HG03520 (cell line): Measurements from ENCODE around the gene DPF3.
"Not testable (repeated sequence)": the region's sequence is repeated elsewhere in the genome, so short reads cannot be mapped to it uniquely, and the experiment has no call there.

ENCODE experiments used
- ATAC-seq: cut with Tn5 transposase; IDR thresholded peaks from one replicate; pipeline ENCODE4 v1.9.1; 2021; ENCODE audit warnings: mild to moderate bottlenecking, moderate library complexity; ENCODE audit not compliant: unreplicated experiment

DPF3 gene

DNA sequence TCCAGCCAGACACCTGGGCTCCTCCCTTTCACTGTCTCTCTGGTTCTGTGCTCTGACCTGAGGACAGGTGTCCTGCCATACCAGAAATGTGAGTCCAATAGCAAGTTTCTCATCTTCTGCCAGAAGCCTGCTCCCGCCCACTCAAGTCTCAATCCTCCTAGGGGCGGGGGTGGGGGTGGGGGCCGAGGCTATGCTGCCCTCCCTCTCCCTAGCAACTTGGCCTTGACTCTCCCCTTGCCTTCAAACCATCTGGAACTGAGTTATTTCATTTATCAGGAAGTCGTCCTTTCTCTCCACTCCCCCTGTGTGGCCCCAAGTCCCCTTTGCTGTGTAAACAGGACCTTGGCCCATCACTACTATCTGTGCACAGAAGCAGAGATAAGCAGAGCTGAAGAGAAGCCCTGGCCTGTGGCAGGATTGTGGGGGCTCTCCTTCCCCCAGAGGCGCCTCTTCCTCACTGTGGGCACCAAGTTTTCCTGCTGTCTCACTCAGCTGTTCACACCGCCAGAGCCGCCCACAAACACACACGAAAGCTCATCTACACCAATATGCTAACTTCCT is 117.1 kb downstream of the DPF3 start:
- no peak for ATAC-seq

DNA sequence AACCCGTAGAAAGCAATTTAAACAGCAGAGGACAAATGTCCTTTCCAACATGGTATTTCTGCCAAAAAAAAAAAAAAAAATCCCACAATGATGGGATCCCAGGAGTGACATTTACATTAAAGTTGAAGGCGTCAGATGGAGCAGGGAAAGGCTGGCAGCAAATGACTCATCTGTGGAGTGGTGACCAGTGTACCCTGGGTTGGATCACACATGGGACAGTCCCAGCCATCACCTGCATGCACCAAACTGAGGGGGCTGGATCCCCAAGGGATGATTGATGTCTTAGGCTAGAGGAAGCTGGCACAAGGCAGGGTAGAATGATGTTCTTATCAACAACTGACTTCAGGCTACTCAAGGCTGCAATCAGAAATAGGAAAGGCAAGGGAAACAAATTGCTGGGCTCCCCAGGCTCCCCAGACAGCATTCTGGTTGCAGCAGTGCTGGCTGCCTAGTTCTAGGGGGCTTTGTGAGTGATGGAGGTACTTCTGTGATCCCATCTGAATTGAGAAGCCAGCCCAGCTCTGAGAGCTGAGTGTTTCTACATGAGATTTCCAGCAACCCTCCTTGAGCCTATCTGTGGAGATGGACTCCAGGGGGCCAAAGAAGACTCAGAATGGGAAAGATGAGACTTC is 117.9 kb downstream of the DPF3 start:
- ATAC-seq: no peak

DNA sequence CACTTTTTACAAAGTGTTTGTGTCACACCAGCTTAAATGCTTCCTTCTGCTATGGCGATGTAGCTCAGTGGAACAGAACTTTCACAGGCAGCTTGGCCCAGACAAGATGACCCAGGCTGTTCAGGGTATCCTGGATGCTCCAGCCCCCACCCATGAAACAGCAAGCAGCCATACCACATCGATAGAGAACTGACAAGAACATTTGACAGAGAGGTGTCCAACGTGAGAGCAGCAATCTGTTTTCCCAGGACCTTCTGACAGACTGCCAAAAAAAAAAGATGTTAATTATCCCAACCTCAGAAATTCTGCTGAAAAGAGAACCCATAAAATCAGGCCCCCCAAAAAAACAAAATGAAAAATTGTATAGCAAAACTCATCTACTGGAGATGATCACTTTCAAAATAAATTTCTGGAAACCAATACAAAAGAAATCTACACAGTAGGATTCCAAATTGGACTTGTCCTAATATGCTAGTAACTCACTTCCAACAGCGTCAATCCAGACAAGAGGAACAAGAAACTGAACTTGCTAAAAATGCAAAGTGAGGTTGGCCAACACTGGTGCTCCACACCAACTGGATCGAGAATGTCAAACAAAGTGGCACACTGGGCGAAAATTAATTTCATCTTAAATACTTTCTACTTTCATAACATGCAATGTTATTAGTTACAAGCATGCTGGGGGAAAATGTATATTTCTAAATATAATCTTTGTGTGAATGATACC is 118.8 kb downstream of the DPF3 start:
- ATAC-seq: no peak

DNA sequence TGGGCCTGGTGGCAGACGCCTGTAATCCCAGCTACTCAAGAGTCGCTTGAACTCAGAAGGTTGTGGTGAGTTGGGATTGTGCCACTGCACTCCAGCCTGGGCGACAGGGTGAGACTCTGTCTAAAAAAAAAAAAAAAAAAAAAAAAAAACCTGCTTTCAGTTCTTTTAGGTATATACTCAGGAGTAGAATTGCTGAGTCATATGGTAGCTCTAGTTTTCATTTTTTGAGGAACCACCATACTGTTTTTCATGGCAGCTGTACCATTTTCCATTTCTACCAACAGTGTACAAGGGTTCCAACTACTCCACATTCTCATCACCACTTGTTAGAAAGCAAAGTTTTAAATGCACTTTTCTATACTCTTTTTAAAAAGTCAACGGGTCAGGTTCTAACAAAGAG is 119.8 kb downstream of the DPF3 start:
- no peak for ATAC-seq

DNA sequence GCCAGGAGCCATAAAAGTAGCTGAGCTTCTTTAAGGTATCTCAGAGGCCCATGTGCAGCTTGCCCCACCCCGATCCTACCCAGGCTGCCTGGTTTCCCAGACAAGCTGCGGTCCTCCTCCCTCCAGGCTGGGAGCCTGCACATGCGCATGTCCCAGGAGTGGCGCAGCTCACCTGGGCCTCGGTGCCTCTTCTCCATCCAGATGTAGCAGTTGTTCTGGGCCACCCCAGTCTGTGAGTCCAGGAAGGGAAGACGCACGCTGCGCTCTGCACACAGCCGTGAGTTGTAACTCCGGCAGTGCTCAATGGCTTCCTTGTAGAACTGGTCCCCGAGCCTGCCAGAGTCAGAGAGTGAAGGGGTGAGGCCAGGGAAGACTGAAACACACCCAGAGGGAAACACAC is 122.3 kb downstream of the DPF3 start:
- ATAC-seq: no peak

DNA sequence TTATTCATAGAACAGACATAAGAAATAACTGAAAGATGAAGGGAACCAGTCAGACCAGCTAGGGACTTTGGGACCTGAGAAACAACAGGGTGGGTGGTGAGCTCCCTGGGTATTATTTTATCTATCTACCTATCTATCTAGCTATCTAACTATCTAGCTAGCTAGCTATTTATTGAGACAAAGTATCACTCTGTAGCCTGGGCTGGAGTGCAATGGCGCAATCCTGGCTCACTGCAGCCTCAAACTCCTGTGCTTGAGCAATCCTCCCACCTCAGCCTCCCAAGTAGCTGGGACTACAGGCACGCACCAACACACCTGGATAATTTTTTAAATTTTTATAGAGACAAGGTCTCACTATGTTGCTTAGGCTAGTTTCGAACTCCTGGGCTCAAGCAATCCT is 127.6 kb downstream of the DPF3 start:
- no peak for ATAC-seq

DNA sequence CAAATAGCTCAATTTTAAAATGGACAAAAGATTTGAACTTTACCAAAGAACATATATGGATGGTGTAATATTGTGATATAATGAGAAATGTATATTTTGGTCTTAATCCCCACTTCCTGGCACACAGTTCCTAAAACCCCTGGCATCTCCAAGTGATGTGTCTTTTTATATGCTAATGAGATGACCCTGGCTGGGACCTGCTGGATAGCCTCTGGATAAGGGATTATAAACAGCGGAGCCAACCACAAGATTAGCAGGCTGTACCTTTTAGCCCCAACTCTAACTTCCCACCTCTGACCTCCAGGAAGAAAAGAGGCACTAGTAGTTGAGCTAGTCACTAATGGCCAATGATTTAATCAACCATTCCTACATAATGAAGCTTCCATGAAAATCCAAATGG is 130.0 kb downstream of the DPF3 start:
- no peak for ATAC-seq

DNA sequence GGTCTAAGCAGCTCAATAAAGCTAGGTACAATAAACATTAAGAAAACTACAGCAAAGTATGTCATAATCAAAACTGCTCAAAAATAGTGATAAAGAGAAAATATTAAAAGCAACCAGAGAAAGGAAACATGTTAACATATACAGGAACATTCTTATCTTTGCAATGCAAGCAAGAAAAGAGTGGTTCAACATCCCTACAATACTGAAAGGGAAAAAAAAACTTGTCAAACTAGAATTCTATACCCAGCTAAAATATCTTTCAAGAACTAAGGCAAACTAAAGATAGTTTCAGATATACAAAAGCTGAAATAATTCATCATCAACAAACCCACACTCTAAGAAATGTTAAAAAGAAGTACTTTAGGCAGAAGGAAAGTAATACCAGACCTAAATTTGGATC is 134.2 kb downstream of the DPF3 start:
- no peak for ATAC-seq

DNA sequence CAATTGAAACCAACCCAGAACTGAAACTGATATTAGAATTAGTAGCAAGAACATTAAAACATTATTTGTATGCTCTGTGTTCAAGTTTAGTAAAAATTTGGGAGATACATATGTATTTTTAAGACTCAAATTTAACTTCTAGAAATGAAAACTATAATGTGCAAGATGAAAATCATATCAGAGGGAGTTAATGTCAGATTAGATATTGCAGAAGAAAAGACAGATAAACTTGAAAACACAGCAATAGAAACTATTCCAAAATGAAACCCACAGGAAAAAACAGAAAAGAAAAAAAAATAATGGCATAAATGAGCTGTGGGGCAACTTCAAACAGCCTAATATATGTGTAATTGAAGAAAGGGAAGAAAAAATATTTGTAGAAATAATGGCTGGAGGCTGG is 134.9 kb downstream of the DPF3 start:
- no peak for ATAC-seq

DNA sequence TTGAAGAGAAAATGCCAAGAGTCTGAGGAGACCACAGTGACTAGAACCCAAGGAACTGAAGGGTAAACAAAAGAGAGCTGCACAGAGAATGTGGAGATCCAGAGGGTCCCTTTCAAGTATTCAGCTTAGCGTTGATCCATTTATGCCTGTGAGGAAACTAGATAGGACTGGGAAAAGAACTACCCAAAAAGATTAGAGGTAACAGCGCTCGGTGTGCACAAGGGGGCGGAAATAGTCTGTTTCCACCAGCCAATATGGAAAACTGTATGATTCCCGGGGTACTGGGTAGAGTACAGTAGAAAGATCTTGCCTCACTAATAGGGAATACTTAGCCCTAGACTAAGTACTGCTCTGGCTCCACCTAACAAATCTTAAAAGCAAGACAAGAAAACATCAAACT is 135.5 kb downstream of the DPF3 start:
- ATAC-seq: no peak

DNA sequence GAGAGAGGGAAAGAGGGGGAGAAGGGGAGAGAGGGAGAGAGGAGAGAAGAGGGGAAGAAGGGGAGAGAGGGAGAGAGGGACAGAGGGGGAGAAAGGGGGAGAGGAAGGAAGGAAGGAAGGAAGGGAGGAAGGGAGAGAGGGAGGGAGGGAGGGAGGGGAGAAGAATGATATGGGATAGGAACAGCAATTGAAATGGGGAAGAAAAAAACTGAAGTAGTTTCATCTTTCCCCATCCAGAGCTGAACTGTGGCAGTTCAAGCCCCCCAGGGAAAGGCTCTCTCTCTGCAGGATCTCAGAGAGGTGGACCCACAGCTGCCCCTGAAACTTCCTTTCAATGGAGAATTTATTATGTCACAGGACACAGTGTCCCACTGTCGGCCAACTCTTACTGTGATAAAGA is 136.9 kb downstream of the DPF3 start:
- ATAC-seq: no peak

DNA sequence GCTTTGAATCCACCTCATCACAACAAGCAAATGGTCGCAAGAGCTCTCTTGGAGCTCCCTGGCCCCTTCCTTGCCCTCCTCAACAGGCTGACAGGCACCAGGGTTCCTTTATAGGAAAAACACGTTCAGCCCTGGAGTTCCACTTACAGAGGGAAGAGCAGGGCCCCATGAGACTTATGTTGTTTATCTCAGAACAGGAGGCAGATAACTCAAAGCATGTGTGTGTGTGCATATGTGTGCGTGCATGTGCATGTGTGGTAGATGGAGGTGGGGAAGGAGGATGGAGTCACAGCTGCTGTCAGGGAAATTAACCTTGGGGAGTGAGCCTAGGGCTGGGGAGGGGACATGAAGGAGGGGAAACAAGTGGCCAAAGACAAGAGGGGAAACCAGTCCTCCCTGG is 138.1 kb downstream of the DPF3 start:
- no peak for ATAC-seq

DNA sequence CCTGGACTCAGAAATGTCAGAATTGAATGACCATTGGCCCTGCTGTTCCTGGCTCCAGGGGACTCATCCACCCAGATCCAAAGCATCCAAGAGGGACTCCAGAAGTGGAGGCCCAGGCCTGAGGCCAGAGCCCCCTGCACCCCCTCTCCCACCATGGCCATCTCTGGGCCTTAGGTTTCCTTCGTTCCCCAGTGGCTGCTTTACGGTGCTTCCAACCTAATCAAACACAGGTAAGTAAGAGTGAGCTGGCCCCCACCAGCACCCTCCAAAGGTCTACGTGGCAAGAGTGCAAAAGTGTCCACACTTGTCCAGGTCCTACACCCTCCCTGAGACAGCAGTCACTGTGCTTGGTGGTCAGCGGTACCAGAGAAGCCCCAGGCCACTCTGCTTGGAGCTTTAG is 139.0 kb downstream of the DPF3 start:
- no peak for ATAC-seq

DNA sequence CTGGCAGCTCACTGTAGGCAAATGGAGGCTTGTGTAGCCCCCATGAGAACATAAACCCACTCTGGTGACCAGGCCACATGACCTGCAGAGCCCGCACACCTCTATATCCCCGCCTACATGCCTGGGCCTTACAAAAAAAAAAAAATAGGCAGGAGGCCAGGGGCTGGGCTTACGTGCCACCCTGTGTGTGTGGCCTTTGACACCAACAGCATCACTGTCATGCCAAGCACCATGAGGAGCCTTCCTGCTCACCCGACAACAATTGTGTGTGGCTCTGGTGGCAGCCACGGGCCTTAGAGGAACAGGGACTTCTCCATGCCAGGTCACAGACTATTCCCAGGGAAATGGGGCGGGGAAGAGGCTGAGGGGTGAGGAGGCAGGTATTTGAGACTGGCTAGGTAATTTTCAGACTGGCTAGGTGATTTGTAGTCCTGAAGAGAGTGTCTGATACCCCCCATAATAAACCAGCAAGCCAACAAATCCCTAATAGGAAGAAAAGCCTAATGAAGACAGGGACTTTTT is 140.0 kb downstream of the DPF3 start:
- ATAC-seq: no peak

DNA sequence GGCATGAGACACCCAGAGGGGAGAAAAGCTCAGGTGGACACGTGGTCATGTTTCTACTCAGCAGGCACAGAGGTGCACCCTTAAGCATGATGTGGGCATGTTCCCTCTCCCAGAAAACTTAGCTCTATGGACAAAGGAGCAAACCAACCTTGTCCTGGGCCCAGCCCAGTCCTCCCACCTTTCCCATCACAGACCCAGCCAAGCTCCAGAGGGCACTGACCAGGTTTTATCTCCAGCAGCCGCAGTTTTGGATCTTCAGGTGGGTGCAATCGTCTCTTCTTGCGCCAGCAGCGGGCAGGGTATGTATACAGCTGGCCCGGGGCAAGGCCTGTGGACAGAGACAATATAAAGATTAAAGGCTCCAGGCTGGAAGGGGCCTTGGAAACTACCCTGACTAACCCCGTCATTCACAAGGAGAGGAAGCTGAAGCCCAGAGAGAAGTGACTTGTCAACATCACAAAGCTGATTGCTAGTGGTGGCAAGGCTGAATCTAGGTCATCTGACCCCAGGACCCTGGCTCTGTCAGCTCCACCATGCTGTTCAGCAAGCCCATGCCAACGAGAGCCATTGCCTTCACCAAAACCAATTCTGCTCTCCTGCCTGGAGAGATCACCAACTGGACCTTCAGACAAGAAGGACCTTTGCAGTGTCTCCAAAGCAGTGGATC is 140.7 kb downstream of the DPF3 start:
- no peak for ATAC-seq

DNA sequence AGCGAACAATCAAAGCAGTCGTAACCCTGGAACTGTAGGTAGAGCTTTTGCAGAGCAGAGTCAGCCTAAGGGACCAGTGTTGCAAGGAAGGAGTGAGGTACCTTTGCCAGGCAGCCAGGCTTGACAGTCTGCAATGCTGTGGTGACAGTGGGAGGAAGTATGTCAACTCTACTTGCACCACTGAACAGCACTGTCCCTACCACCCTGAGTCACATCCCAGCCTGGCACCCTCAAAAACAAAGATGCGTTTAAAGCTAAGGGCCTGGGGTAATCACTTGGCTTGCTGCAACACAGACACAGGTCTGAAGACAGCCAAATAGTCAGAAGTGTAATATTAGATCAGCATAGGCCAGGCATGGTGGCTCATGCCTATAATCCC is 141.9 kb downstream of the DPF3 start:
- ATAC-seq: no peak

DNA sequence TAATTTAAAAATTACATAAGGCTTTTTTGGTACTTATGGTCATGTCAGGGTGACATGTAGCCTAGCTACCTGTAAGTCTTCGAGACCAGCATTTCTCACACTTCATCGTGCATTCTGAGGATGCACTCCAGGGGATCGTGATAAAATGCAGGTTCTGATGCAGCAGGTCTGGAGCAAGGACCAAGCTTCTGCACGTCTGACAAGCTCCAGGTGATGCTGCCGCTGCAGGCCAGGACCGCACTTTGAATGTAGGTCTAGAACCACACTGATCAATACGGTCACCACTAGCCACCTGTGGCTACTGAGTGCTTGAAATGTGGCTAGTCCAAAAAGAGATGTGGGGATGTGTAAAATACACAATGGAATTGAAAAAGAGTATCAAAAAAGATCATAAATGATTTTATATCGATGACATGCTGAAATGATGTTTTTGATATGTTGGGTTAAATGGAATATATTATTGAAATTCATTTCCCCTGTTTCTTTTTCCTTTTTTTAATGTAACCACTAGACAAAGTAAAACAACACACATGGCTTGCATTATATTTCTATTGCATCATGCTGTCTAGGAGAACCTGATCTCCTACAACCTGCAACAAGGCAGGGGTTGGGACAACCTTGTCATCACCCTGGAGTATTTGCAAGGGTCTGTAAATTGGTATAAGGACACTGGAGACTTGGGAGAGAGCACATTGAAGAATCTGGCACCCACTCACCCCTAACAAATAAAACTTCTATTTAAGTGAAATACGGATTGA is 142.4 kb downstream of the DPF3 start:
- no peak for ATAC-seq

DNA sequence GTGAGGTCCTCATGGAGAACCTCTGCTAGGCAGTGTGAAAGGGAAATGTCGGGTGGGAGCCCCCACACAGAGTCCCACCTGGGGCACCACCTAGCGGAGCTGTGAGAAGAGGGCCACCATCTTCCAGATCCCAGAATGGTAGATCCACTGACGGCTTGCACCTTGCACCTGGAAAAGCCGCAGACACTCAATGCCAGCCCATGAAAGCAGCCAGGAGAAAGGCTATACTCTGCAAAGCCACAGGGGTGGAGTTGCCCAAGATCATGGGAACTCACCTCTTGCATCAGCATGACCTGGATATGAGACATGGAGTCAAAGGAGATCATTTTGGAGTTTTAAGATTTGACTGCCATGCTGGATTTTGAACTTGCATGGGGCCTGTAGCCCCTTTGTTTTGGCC is 145.0 kb downstream of the DPF3 start:
- ATAC-seq: not testable (repeated sequence)

DNA sequence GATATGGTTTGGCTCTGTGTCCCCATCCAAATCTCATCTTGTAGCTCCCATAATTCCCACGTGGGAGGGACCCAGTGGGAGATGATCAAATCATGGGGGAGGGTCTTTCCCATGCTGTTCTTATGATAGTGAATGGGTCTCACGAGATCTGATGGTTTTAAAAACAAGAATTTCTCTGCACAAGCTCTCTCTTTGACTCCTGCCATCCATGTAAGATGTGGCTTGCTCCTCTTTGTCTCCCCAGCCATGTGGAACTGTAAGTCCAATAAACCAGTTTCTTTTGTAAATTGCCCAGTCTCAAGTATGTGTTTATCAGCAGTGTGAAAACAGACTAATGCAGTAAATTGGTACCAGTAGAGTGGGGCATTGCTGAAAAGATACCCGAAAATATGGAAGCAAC is 146.2 kb downstream of the DPF3 start:
- ATAC-seq: no peak

DNA sequence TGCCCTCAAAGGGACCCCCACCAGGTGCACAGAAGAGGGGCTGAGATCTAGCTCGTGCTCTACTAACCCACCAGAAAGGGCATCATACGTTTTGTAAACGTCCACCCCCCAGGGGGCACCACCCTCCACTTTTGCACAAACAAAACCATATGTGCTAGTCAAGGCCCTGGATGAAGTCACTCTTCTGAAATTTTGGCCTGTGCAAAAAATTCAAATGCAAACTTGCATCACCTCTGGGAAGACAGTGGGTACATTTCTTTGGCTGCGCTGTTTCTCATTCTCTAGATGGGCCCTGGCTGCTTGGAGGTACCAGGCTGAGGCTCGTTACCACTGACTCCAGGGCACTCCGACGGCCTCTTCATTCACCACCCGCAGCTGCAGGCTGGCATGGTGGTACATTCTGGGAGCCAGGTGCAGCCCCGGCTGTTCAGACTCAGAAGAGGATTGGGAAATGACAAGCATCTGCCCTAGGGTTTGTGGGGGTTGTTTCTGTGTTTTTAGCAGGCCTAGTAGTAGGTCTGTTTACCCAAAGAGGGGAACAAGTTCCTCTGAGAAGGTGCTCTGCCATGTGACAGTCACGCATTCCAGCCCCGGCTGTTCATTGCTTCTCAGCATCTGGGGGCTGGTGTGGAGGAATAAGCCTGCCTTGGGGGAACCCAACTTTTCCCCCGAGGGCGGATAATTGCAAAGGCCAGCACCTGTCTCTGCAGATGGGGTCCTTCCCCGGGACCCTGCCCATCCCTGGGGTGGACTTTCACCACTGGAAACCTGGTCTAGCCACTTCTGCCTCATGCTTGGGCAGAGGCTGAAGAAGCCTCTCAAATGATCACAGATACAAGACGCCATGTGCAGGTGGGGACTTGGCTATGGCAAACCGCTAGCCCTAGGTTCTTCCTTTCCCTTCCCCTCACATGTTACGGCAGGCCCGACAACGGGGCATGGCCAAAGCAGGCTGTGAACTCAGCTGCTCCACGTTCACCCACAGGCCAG is 147.6 kb downstream of the DPF3 start:
- ATAC-seq: no peak
